Mucosa of rectum (tissue), 2 donors: ENCODE data around the gene PCBP3.

Experiments
- H3K27ac ChIP-seq, 2 donors: one replicate each; pipeline ENCODE4 v1.7.0; 2013; ENCODE audit warnings: inconsistent platforms in 2 of 2, low read depth in 2 of 2, low read length in 2 of 2
- H3K27me3 ChIP-seq, 2 donors: one replicate each; pipeline ENCODE4 v1.7.0; 2013; ENCODE audit warnings: low read length in 2 of 2; ENCODE audit not compliant: control insufficient read depth in 2 of 2, insufficient read depth in 2 of 2
- H3K36me3 ChIP-seq, 2 donors: one replicate each; pipeline ENCODE4 v1.7.0; 2013; ENCODE audit warnings: low read length in 2 of 2; ENCODE audit not compliant: control insufficient read depth in 2 of 2, insufficient read depth in 2 of 2
- H3K4me1 ChIP-seq, 2 donors: one replicate each; pipeline ENCODE4 v1.7.0; 2013; ENCODE audit warnings: low read length in 2 of 2, mild to moderate bottlenecking in 1 of 2; ENCODE audit not compliant: control insufficient read depth in 2 of 2, insufficient read depth in 2 of 2
- H3K4me3 ChIP-seq, 2 donors: one replicate each; pipeline ENCODE4 v1.7.0; 2013; ENCODE audit warnings: low read length in 2 of 2
- H3K9ac ChIP-seq, 2 donors: one replicate each; pipeline ENCODE4 v1.7.0; 2013; ENCODE audit warnings: low read length in 2 of 2, low read depth in 1 of 2, mild to moderate bottlenecking in 1 of 2
- H3K9me3 ChIP-seq, 2 donors: one replicate each; pipeline ENCODE4 v1.7.0; 2013; ENCODE audit warnings: low read length in 2 of 2; ENCODE audit not compliant: control insufficient read depth in 2 of 2
- donor health status: healthy.
- donor health status: Normal muscosa, but diverticular disease.

The PCBP3 gene

GRCh38 chr21:45818276-45818903 lies 174.9 kb downstream of the PCBP3 start:
- Histone ChIP-seq H3K27ac (no peak overlapping the region), H3K27me3 (peaks cover 0 to 2% of the 10 kb centered on the region in 2 donors), H3K36me3 (no peaks in the 10 kb centered on the region), H3K9me3 (no peaks in the 10 kb centered on the region), H3K4me3 (no peak overlapping the region), H3K9ac (no peak overlapping the region), H3K4me1 (no peaks in the 10 kb centered on the region)

- Histone ChIP-seq H3K9me3 (no peaks in the 10 kb centered on the region), H3K4me1 (no peaks in the 10 kb centered on the region), H3K27ac (no peak overlapping the region), H3K9ac (no peak overlapping the region), H3K4me3 (no peak overlapping the region), H3K36me3 (no peaks in the 10 kb centered on the region), H3K27me3 (peaks cover 0 to 2% of the 10 kb centered on the region in 2 donors)
Measured at GRCh38 chr21:45818904-45819285, 175.4 kb downstream of the PCBP3 start.

DNA sequence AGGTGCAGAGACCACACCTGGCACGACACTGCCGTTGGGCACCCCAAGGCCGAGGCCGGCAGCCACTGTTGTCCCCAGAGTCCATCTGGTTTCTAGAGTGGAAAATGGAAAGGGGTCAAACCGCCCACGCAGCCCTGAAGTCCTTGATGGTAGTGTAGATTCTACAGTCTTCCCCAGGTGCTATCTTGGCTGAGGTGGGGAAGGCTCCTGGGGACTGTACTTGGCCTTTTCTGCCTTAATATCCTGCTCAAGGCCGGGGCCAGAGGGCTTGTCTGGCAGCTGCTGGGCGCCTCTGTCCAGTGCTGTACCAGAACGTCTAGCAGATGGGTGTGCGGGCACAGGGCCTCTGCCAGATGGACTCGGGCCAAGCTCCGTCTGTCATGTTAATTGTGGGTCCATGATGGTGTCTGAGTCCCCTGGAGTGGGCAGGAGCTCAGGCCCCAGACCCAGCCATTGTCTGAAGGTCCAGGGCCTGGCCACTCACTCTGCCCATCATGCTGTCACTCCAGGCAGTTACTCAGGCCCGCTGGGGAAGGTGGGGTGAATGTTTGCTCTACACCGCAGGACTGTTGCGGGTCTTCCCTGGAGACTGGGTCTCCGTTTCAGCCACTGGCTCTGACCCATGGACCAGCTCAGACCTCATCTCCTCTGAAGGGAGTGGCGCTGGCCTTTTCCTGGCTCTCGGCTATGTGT lies 176.1 kb downstream of the PCBP3 start:
- no peaks in the 10 kb centered on the region for H3K36me3 ChIP-seq
- no peaks in the 10 kb centered on the region for H3K9me3 ChIP-seq
- H3K4me3 ChIP-seq: no peak overlapping the region
- H3K4me1 ChIP-seq: no peaks in the 10 kb centered on the region
- H3K27me3 ChIP-seq: peaks cover 0 to 2% of the 10 kb centered on the region in 2 donors
- H3K27ac ChIP-seq: no peak overlapping the region
- H3K9ac ChIP-seq: no peak overlapping the region

DNA sequence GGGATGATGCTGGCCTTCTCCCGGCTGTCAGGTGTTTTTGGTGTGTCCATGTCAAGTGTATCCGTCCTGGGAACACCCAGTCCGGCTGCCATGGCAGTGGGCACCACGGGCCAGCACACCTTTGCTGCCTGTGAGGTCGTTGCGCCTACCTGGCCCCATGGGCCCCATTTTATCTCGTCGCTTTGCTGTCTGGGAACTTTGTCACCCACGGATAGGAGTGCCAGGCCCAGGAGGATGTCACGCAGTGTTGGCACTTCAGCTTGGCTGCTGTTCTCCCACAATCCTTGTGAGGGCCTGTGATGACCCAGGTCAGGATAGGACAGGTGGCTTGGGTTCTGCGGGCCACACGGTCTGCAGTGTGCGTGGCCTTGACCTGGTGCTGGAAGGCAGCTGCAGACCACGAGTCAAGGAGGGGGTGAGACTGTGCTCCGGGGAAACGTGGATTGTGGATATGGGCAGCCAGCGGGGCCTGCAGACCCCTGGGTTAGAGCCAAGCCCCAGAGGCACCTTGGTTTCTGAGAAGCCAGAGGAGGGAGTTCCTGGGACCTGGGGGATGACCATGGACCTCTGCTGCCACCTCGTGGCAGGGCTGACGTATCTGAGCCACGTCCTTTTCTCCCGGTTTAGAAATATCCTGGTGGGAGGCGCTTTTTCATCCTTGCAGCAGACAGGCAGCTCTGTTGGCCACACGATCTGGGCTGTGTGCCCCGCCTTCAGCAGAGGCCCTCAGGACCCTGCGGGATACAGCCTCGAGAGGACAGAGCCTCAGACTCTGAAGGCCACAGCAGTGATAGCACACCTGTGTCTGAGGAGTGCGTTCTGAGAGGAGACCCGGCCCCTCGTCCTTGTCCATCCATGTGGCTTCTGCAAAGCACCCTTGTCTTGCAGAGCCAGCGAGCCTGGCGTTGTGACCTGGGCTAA lies 176.9 kb downstream of the PCBP3 start:
- H3K27ac ChIP-seq: no peak overlapping the region
- H3K9ac ChIP-seq: no peak overlapping the region
- peaks cover 0 to 2% of the 10 kb centered on the region in 2 donors for H3K27me3 ChIP-seq
- H3K36me3 ChIP-seq: no peaks in the 10 kb centered on the region
- no peak overlapping the region for H3K4me3 ChIP-seq
- no peaks in the 10 kb centered on the region for H3K4me1 ChIP-seq
- no peaks in the 10 kb centered on the region for H3K9me3 ChIP-seq

- Histone ChIP-seq H3K27me3 (peaks cover 0 to 2% of the 10 kb centered on the region in 2 donors), H3K36me3 (no peaks in the 10 kb centered on the region), H3K4me1 (no peaks in the 10 kb centered on the region)
Measured at GRCh38 chr21:45821315-45821962, 177.9 kb downstream of the PCBP3 start.

DNA sequence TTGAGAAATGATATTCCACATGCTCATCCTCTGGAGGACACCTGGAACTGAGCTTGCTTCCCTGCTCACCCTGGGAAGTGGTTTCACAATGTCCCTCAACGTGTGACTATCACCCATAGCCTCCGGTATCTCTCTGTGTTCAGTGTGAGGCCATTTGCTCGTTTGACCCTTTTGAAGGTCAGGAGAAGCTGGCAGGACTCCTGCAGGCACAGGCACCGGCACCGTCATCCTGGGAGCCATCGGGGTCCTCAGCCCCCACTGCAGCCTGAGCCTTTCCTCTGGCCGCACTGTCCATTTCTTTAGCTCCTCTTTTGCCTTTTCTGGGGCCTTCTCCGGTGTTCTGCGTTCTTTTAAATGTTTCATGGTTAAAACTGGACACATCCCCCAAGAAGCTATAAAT lies 178.5 kb downstream of the PCBP3 start:
- no peaks in the 10 kb centered on the region for H3K9me3 ChIP-seq
- no peaks in the 10 kb centered on the region for H3K27me3 ChIP-seq
- no peaks in the 10 kb centered on the region for H3K36me3 ChIP-seq
- no peaks in the 10 kb centered on the region for H3K4me1 ChIP-seq
- no peak overlapping the region for H3K4me3 ChIP-seq
- no peak overlapping the region for H3K9ac ChIP-seq
- no peak overlapping the region for H3K27ac ChIP-seq

More at GRCh38 chr21:45821315-45821962, 177.9 kb downstream of the PCBP3 start:
- H3K4me3 ChIP-seq: no peak overlapping the region
- H3K9ac ChIP-seq: no peak overlapping the region
- H3K9me3 ChIP-seq: no peaks in the 10 kb centered on the region
- no peak overlapping the region for H3K27ac ChIP-seq

DNA sequence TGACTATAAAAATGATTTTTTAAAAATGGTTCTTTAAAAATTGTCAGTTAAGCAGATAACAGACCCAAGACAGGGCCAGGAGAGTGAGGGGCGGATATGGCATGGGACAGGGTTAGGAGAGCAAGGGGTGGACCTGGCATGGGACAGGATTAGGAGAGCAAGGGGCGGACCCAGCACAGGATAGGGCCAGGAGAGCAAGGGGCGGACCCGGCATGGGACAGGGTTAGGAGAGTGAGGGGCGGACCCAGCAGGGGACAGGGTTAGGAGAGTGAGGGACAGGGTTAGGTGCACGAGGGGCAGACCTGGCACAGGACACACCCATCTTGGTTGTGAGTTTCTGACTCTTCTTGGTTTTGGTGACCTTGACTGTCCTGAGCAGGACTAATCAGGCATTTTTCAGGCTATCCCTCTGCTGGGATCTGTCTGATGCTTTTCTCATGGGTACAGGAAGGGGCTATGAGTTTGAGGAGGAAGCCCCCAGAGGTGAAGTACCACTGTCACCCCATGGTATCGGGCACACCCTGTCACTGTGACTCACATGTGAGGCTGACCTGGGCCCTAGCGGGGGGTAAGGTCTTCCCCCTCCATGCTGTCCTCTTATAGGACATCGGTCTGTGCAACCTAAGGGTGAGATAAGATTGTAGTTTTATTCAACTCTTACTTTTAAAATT lies 179.0 kb downstream of the PCBP3 start:
- no peak overlapping the region for H3K4me3 ChIP-seq
- no peaks in the 10 kb centered on the region for H3K4me1 ChIP-seq
- no peak overlapping the region for H3K27ac ChIP-seq
- H3K9me3 ChIP-seq: no peaks in the 10 kb centered on the region
- H3K27me3 ChIP-seq: no peaks in the 10 kb centered on the region
- H3K9ac ChIP-seq: no peak overlapping the region
- no peaks in the 10 kb centered on the region for H3K36me3 ChIP-seq

DNA sequence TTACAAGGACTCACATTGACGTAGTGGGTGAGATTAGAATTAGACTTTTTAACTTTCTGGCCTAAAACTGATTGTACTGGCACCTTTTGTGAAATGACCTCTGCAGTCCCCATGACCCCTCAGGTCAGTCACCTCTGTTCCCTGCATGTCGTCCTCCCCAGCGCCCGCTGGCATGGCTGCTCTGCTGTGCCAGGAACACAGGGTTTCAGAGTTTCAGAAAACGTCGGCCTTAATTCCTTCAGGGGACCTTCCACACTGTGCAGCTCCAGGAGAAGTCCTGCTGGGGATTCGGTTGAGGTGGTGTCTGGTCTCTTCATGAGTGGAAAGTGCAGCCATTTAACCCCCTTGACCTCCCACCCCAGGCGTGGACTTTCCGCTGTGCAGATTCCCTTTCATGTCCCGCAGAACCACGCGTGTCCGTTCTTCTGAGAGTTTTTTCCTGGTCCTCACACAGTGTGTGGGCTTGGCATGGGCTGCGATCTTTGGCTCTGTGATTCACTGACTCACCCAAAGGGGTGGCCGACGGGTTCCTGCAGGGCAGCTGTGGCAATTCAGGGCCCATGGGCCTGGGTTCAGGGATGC lies 179.7 kb downstream of the PCBP3 start:
- Histone ChIP-seq H3K4me1 (no peaks in the 10 kb centered on the region), H3K9me3 (no peaks in the 10 kb centered on the region), H3K27ac (no peak overlapping the region), H3K27me3 (no peaks in the 10 kb centered on the region), H3K36me3 (no peaks in the 10 kb centered on the region), H3K9ac (no peak overlapping the region), H3K4me3 (no peak overlapping the region)

- no peak overlapping the region for H3K27ac ChIP-seq
- no peaks in the 10 kb centered on the region for H3K36me3 ChIP-seq
- no peaks in the 10 kb centered on the region for H3K27me3 ChIP-seq
- H3K9ac ChIP-seq: no peak overlapping the region
- no peak overlapping the region for H3K4me3 ChIP-seq
- H3K4me1 ChIP-seq: no peaks in the 10 kb centered on the region
- no peaks in the 10 kb centered on the region for H3K9me3 ChIP-seq
Measured at GRCh38 chr21:45824546-45825215, 181.2 kb downstream of the PCBP3 start.
